Kidney epithelial cell (primary cell): ENCODE data around the gene ADCY2. TPM values are rescaled to one million over a fixed set of nuclear protein-coding genes. Genes with fewer than 3 reads are reported as not detected.

Experiments
- DNase-seq: peaks from one replicate; pipeline ENCODE4 v3.0.0-alpha.2; 2010; ENCODE audit warnings: low read depth
- H3K27me3 ChIP-seq: 2 replicates; pipeline ENCODE4 v1.6.0; 2011; ENCODE audit warnings: low read length; ENCODE audit not compliant: control insufficient read depth, insufficient read depth
- H3K36me3 ChIP-seq: 2 replicates; pipeline ENCODE4 v1.5.1; 2011; ENCODE audit warnings: low read length; ENCODE audit not compliant: control insufficient read depth, insufficient read depth
- H3K4me3 ChIP-seq: 2 replicates; pipeline ENCODE4 v1.5.1; 2011; ENCODE audit warnings: low read depth, mild to moderate bottlenecking, control low read depth, low read length
- CTCF ChIP-seq: IDR thresholded peaks from 2 replicates; pipeline ENCODE4 v1.5.1; 2011; ENCODE audit warnings: mild to moderate bottlenecking, moderate library complexity, low read length, control low read depth, inconsistent platforms; ENCODE audit not compliant: insufficient read depth, poor library complexity, severe bottlenecking
- total RNA-seq: library from RNA; depleted of rRNA; stranded (reverse); fragments of >200 nt; gene quantifications from 2 replicates; pipeline ENCODE4 v1.2.3, GENCODE V29; 2015

ADCY2 gene
- total RNA-seq, 1 donor from 2014 or later, result 0.25 TPM

- Histone ChIP-seq H3K4me3 (no peak overlapping the region), H3K36me3 (no peaks in the 10 kb centered on the region), H3K27me3 (no peaks in the 10 kb centered on the region)
- no peak for DNase-seq
- no peak for TF ChIP-seq CTCF
These were observed 246.1 kb downstream of the ADCY2 start for GRCh38 chr5:7642029-7642428.

DNA sequence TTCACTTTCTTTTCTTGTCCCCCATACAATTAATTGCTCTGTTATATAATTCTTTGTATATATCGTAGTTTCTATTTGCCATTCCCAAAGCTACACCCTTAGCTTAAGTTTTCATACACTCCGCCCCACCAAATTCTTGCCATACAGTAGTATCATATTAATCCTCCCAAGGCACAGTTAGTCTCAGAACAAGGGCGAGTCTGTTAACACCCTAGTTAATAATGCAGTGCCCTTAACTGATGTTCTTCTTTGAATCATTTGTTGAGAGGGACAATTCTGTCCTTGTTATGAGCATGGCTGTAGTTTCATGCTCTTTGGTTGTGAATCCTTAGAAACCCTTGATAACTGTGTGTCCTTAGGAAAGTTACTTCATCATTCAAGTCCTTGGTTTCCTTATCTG lies 248.8 kb downstream of the ADCY2 start:
- Histone ChIP-seq H3K4me3 (no peak overlapping the region), H3K36me3 (no peaks in the 10 kb centered on the region), H3K27me3 (no peaks in the 10 kb centered on the region)
- TF ChIP-seq CTCF, result no peak
- DNase-seq, result no peak

GRCh38 chr5:7650755-7651154 lies 254.8 kb downstream of the ADCY2 start:
- H3K36me3 ChIP-seq, result no peaks in the 10 kb centered on the region
- no peak for TF ChIP-seq CTCF
- DNase-seq, result no peak
- no peaks in the 10 kb centered on the region for H3K27me3 ChIP-seq
- no peak overlapping the region for H3K4me3 ChIP-seq

DNA sequence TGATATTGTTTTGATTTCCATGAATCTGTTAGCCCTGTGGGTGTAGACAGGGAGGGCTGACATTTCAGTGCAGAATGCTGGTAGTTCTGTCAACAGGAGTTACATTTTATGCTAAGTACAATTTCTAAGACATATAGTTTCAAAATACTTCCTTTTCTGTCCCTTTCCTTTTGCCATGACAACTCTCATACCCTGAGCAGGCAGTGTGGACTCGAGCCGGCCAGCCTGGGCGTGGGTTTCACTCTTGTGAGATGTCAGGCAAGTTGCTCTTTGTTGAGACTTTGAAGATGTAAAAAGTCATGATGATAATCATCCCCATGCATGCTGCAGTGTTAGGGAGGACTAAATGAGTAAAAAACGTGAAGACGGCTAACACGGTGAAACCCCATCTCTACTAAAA lies 257.1 kb downstream of the ADCY2 start:
- no peaks in the 10 kb centered on the region for H3K36me3 ChIP-seq
- DNase-seq, result no peak
- no peak for TF ChIP-seq CTCF
- H3K27me3 ChIP-seq, result no peaks in the 10 kb centered on the region
- H3K4me3 ChIP-seq, result no peak overlapping the region

GRCh38 chr5:7657153-7657552 lies 261.2 kb downstream of the ADCY2 start:
- Histone ChIP-seq H3K27me3 (no peaks in the 10 kb centered on the region), H3K4me3 (no peak overlapping the region), H3K36me3 (no peaks in the 10 kb centered on the region)
- no peak for DNase-seq
- no peak for TF ChIP-seq CTCF

DNA sequence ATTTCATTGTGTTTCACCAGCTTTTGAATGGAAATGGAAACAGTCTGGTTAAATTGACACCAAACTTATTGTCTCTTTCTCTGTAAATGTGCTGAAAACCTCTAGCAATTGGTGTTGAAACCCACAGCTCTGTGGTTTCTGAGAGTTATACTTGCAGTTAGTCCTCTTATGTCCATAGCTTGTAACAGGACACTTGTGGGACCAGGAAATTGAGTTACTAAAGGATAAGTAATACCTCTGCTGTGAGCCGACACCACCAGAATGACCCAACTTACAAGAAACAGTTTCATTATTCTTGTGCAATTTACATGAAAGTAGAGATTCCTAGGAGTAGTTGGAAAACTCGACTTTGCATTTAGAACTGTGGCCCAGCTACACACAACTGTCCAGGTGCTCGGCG lies 263.5 kb downstream of the ADCY2 start:
- no peaks in the 10 kb centered on the region for H3K36me3 ChIP-seq
- H3K4me3 ChIP-seq, result no peak overlapping the region
- DNase-seq, result no peak
- H3K27me3 ChIP-seq, result no peaks in the 10 kb centered on the region
- TF ChIP-seq CTCF, result no peak
